HG03066 (cell line): ENCODE measurements around the gene PPP1R18.

Experiments
- ATAC-seq: cut with Tn5 transposase; IDR thresholded peaks from one replicate; pipeline ENCODE4 v1.9.1; 2021; ENCODE audit warnings: low read depth; ENCODE audit not compliant: unreplicated experiment

Gene PPP1R18

GRCh38 chr6:30689022-30689865 lies 2.8 kb upstream of the PPP1R18 start:
- no peak for ATAC-seq

GRCh38 chr6:30688569-30688968 lies 2.1 kb upstream of the PPP1R18 start:
- no peak for ATAC-seq

GRCh38 chr6:30687659-30688431 lies 1.4 kb upstream of the PPP1R18 start:
- no peak for ATAC-seq

GRCh38 chr6:30686908-30687658 lies 638 bp upstream of the PPP1R18 start:
- ATAC-seq = peak; percentile 51

GRCh38 chr6:30685157-30686008 lies 1.1 kb downstream of the PPP1R18 start:
- ATAC-seq = no peak

- no peak for ATAC-seq
Measured at GRCh38 chr6:30684386-30685156, 1.9 kb downstream of the PPP1R18 start.

- no peak for ATAC-seq
Measured at GRCh38 chr6:30683980-30684338, 2.5 kb downstream of the PPP1R18 start.

- no peak for ATAC-seq
Measured at GRCh38 chr6:30683183-30683979, 3.1 kb downstream of the PPP1R18 start.

- peak; percentile 39 for ATAC-seq
Measured at GRCh38 chr6:30682143-30683117, 4.0 kb downstream of the PPP1R18 start.

- ATAC-seq = no peak
Measured at GRCh38 chr6:30681766-30682142, 4.7 kb downstream of the PPP1R18 start.

- no peak for ATAC-seq
Measured at GRCh38 chr6:30679765-30680535, 6.5 kb downstream of the PPP1R18 start.

- ATAC-seq = no peak
Measured at GRCh38 chr6:30678964-30679726, 7.3 kb downstream of the PPP1R18 start.

- no peak for ATAC-seq
Measured at GRCh38 chr6:30676660-30677285, 9.7 kb downstream of the PPP1R18 start.

- ATAC-seq = peak; percentile 78
Measured at GRCh38 chr6:30672445-30673253, 13.8 kb downstream of the PPP1R18 start, which contains the start of gene DHX16. Gene DHX16, minus strand, starts transcription at chr6:30673006. Its CDS starts 165 bp downstream, at chr6:30672841.
